MV-4-11 (cell line): ENCODE results near the gene TSNAXIP1.
A peak's percentile ranks its signal among the peaks of the same experiment; 100 is the strongest.
"Not testable (repeated sequence)": the region's sequence is repeated elsewhere in the genome, so short reads cannot be mapped to it uniquely, and the experiment has no call there.

Experiments
- DNase-seq: peaks from one replicate; lab custom pipeline; 2025; lab: John Stamatoyannopoulos, UW

Gene TSNAXIP1

GRCh38 chr16:67862623-67863583 is 56.2 kb downstream of the TSNAXIP1 start:
- DNase-seq = no peak

DNA sequence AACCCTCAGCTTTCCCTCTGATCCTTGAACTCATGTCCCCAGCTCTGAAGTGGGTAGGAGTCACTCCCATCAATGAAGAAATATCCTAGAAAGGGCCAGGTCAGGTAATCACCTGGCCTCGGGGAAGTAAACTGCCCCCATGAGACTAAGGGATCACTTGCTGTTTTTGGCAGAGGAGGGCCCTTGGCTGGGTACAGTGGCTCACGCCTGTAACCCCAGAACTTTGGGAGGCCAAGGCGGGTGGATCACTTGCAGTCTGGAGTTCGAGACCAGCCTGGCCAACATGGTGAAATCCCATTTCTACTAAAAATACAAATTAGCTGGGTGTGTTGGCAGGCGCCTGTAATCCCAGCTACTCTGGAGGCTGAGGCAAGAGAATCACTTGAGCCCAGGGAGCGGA is 57.4 kb downstream of the TSNAXIP1 start:
- DNase-seq = not testable (repeated sequence)

DNA sequence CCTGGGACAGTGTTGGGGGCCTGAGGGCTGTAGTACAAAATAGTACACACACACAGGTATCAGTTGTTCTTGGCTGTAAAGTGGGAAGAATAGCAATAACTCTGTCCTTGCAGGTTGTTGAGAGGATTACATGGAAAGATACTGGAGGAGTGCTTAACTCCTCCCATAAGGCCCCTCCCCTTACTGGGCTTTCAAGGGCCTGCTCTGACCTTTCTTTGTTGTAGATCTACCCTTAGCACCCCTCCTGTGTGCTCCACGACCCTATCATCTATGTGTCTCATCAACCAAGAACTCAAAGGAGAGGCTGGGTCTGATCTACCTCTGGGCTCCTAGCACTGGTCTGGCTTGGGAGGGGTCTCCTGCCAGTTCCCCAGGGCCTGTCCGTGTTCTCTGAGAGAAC is 57.9 kb downstream of the TSNAXIP1 start:
- DNase-seq = no peak

GRCh38 chr16:67865318-67865717 is 58.6 kb downstream of the TSNAXIP1 start:
- peak; percentile 5 for DNase-seq

DNA sequence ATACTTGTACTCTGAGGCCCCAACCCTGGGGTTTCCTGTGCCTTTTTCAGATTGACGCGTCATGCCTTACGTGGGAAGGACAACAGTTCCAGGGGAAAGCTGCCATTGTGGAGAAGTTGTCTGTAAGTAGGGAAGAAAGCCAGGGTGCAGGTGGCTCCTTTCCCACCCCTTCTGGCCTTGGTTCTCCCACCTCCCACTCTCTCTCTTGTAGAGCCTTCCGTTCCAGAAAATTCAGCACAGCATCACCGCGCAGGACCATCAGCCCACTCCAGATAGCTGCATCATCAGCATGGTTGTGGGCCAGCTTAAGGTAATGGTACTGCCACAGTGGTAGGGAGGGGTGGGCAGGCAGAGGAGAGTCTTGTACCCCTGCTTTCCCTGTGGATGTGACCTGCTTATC is 61.6 kb downstream of the TSNAXIP1 start:
- DNase-seq = no peak

GRCh38 chr16:67869653-67870052 is 63.0 kb downstream of the TSNAXIP1 start:
- no peak for DNase-seq

DNA sequence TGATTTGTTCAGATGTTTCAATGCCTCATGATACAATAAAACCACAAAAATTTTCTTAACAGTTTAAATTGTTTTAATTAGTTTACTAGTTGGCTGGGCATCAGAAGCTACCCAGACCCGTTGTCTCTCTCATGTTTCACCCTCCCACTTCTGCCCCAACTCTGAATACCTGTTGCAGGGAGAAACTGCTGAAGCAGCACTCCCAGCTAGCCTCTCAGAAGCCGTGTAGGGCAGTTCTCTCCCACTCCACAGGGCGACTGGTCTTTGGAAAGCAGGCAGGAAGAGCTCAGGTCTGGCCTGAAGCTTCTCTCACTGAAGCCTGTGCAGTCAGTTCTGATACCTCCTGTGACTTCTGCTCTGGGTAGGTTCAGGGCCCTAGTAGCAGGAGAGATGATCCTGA is 64.6 kb downstream of the TSNAXIP1 start:
- DNase-seq = no peak

GRCh38 chr16:67872131-67872630 is 65.5 kb downstream of the TSNAXIP1 start:
- no peak for DNase-seq

GRCh38 chr16:67872631-67873434 is 66.1 kb downstream of the TSNAXIP1 start, which contains the start of gene EDC4:
TSS of gene EDC4 (plus strand) at chr16:67873052. CDS start at chr16:67873262, 210 bp downstream.
- DNase-seq = peak; percentile 61

DNA sequence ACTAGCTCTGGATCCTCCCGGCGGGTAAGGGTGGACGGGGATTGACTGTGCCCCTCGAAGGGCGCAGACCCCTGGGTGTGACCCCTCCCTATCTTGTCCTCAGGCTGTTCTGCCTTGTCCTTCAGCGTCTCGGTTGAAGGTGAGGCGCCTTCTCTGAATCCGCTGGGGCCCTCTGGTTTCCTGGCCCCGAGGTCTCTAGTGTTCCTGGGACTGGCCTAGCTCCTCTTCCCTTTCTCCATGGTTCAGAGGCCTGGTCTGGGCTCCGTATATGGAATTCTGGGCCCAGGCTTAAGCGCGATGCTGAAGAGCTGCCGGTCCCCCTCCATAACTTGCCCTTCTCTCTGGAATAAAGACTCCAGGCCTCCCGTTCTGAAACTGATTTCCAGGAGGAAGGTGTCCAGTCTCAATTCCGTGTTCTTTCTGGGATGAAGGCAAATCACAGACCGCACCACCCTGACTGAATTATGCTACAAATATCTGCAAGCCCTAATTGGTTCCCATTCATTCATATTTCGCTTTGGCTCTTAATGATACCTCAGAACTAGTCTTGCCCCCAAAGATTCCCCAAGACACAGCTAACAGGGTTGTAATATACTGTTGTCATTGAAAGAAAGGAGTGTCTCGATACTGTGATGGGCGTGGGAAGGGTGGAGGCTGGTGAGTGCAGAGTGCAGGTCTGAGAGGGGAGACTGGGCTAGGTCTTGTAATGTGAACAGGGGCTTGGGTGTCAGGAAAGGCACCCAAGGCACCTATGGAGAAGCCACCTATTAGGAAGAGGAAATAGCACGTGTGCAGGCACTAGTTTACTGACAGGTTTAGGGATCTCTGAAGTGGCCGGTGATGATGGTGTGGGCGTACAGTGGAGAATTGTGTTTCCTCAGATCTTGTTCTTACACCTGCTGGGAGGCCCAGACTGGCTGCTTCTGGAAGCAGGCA is 67.0 kb downstream of the TSNAXIP1 start:
- DNase-seq = no peak

- DNase-seq = no peak
Measured at GRCh38 chr16:67874372-67874771, 67.7 kb downstream of the TSNAXIP1 start.

GRCh38 chr16:67877064-67877463 is 70.4 kb downstream of the TSNAXIP1 start:
- no peak for DNase-seq
